ENCODE data around the gene CALM3. TPM values are rescaled to one million over a fixed set of nuclear protein-coding genes. Genes with fewer than 3 reads are reported as not detected.

The CALM3 gene
- 247 TPM for polyA plus RNA-seq (2012; ENCODE audit: insufficient read length, low read depth)

- TF ChIP-seq TAF1 (IDR thresholded peaks at IDR 0.05; ENCODE audit: borderline replicate concordance, insufficient read depth, low read length) (no peak), FOXP2 (optimal IDR thresholded peaks at IDR 0.05; ENCODE audit: borderline replicate concordance, extremely low read depth, extremely low read length, insufficient read depth) (no peak), REST (IDR thresholded peaks at IDR 0.05; ENCODE audit: insufficient read depth in 1 of 2, low read depth in 2 of 2, low read length in 2 of 2) (no peak), SIN3A (IDR thresholded peaks at IDR 0.05; ENCODE audit: borderline replicate concordance, insufficient read depth, low read length) (no peak), POLR2AphosphoS5 (IDR thresholded peaks at IDR 0.05; ENCODE audit: low read depth, low read length) (no peak)
Observed at GRCh38 chr19:46601318-46602224, at the start of gene CALM3. TSS of gene CALM3 (plus strand) at chr19:46601330. CDS start at chr19:46601435, 105 bp downstream.

DNA sequence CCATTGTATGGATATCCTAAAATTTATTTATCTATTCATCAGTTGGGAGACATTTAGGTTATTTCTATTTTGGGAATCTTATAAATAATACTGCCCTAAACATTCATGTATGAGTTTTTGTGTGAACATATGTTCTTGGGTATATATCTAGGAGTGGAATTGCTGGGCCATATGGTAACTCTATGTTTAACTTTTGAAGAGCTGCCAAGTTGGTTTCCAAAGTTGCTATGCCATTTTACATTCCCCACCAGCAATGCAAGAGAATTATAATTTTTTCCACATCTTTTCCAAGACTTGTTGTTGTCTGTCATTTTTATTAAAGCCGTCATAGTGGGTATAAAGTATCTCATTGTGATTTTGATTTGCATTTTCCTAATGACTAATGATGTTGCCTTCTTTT, 48.2 kb upstream of the CALM3 start:
- TF ChIP-seq TAF1 (IDR thresholded peaks at IDR 0.05; ENCODE audit: borderline replicate concordance, insufficient read depth, low read length) (no peak), FOXP2 (optimal IDR thresholded peaks at IDR 0.05; ENCODE audit: borderline replicate concordance, extremely low read depth, extremely low read length, insufficient read depth) (no peak), REST (IDR thresholded peaks at IDR 0.05; ENCODE audit: insufficient read depth in 1 of 2, low read depth in 2 of 2, low read length in 2 of 2) (no peak), POLR2AphosphoS5 (IDR thresholded peaks at IDR 0.05; ENCODE audit: low read depth, low read length) (no peak), SIN3A (IDR thresholded peaks at IDR 0.05; ENCODE audit: borderline replicate concordance, insufficient read depth, low read length) (no peak)

DNA sequence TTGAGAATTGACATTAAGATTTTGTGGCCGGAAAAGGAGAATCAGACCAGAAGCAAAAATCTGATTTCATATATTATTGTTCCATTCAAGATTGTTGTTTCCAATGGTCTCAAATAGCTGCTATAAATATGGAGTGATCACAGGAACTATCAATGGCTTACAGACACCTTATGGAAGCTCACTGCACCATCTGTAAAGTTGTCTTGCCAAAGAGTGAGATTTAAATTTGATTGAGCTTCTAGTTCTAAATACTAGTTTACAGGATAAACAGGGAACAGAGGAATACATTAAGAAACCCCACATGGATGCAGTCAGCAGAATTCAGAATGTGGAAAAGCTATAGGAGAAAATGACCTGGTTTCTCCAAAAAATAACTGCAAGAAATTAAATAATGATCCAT, 47.0 kb upstream of the CALM3 start:
- TF ChIP-seq SIN3A (IDR thresholded peaks at IDR 0.05; ENCODE audit: borderline replicate concordance, insufficient read depth, low read length) = no peak
- no peak for TF ChIP-seq POLR2AphosphoS5 (IDR thresholded peaks at IDR 0.05; ENCODE audit: low read depth, low read length)
- no peak for TF ChIP-seq TAF1 (IDR thresholded peaks at IDR 0.05; ENCODE audit: borderline replicate concordance, insufficient read depth, low read length)
- TF ChIP-seq FOXP2 (optimal IDR thresholded peaks at IDR 0.05; ENCODE audit: borderline replicate concordance, extremely low read depth, extremely low read length, insufficient read depth) = no peak
- no peak for TF ChIP-seq REST (IDR thresholded peaks at IDR 0.05; ENCODE audit: insufficient read depth in 1 of 2, low read depth in 2 of 2, low read length in 2 of 2)

DNA sequence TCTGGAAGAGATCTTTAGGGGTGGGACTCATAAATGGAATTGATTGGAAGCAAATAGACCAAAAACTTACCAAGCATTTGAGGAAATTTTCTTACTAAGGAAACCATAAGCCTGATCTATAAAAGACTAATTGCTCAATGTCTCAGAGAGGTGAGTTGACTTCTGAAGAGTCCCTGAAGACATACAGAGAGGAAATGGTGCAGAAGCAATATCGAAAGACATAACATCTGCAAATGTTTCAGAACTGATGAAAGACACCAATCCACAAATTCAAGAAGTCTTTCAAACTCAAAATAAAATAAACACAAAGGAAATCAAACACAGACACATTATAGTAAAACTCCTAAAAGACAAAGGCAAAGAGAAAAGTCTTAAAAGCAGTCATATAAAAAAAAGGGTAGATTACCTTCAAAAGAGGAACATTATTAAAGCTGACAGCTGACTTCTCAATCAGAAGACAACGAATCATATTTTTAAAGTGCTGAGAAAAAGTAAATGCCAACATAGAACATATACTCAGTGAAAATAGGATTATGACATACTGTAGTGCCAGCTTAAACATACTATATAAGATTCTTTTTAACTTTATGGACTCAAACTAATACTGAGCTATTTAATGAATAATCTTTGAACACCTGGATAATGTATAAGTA, 45.4 kb upstream of the CALM3 start:
- TF ChIP-seq SIN3A (IDR thresholded peaks at IDR 0.05; ENCODE audit: borderline replicate concordance, insufficient read depth, low read length) (no peak), POLR2AphosphoS5 (IDR thresholded peaks at IDR 0.05; ENCODE audit: low read depth, low read length) (no peak), REST (IDR thresholded peaks at IDR 0.05; ENCODE audit: insufficient read depth in 1 of 2, low read depth in 2 of 2, low read length in 2 of 2) (no peak), FOXP2 (optimal IDR thresholded peaks at IDR 0.05; ENCODE audit: borderline replicate concordance, extremely low read depth, extremely low read length, insufficient read depth) (no peak), TAF1 (IDR thresholded peaks at IDR 0.05; ENCODE audit: borderline replicate concordance, insufficient read depth, low read length) (no peak)

Measured in PFSK-1 (cell line).